ENCODE data around the gene MPZL1. TPM values are rescaled to one million over a fixed set of nuclear protein-coding genes. Genes with fewer than 3 reads are reported as not detected.

MPZL1 gene
- total RNA-seq, 1 experiment from 2014 or later = 52.9 TPM

DNA sequence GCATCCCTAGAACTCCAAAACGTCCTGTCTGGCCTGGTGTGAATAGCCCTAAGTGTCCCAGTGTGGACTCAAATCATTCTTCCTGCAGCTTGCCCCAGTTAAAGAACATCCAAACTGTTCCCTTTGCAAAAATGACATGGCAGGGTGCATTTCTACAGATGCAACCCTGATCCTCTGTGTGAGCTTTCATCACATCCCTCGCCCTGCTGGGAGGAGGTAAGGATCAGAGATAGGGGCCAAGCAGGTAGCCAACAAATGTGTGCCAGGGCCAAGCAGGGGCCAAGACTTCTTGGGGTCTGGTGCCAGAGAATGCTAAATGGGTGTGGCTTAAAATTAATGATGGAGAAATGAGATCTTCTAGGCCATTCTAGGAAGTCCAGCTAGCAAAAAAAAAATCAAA is 27.1 kb upstream of the MPZL1 start:
- BruUV-seq (replicated peaks) = no TSS peak
- H3K9me3 ChIP-seq (ENCODE audit: control insufficient read depth in 1 of 2, insufficient read depth in 1 of 2, low read depth in 1 of 2, low read length in 2 of 2) = no peaks in the 10 kb centered on the region

DNA sequence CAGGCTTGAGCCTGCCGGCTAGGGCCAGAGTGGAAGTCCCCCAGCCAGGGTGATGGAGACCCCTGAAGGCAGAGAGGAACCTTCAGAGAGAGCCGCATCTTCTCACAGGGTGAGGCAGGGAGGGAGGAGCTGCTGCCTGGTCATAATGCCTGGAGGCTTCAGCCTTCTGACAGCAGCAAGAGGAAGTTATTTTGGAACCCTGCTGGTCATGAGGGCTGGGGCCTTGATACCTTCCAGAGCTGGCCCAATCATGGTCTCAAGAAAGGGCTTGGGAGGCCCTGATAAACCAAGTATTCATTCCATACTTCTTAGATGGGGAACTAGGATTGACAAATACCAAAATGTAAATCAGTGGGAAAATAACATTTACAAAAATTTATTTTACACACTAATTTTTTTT is 26.6 kb upstream of the MPZL1 start:
- intact Hi-C loops (cut with micrococcal nuclease) = no loop called here
- RAD21 ChIA-PET (ENCODE audit: low non-redundant PET in 1 of 2, low total read pairs in 2 of 2, uncharacterized antibody in 2 of 2, unreplicated experiment in 2 of 2) = no interaction called here
- CTCF ChIA-PET = no interaction called here
- Histone ChIP-seq H3K79me2 (ENCODE audit: insufficient read depth, low read length) (no peaks in the 10 kb centered on the region), H3K36me3 (ENCODE audit: control insufficient read depth in 1 of 2, insufficient read depth in 2 of 2, low read length in 2 of 2) (no peaks in the 10 kb centered on the region), H3K4me3 (replicated peaks in 1 of 2; ENCODE audit: low read depth in 1 of 2, low read length in 2 of 2) (no peak overlapping the region), H3K27ac (ENCODE audit: low read depth, low read length) (no peak overlapping the region), H3K4me2 (ENCODE audit: low read length) (no peak overlapping the region), H2AFZ (ENCODE audit: low read depth, low read length, poor library complexity, severe bottlenecking) (no peak overlapping the region), H3K27me3 (ENCODE audit: insufficient read depth, low read length) (no peaks in the 10 kb centered on the region), H4K20me1 (ENCODE audit: insufficient read depth) (no peaks in the 10 kb centered on the region), H3K9me3 (ENCODE audit: control insufficient read depth in 1 of 2, insufficient read depth in 1 of 2, low read depth in 1 of 2, low read length in 2 of 2) (no peaks in the 10 kb centered on the region), H3K4me1 (ENCODE audit: control insufficient read depth in 1 of 2, insufficient read depth in 2 of 2, low read length in 2 of 2) (no peaks in the 10 kb centered on the region), H3K9ac (ENCODE audit: low read length) (no peak overlapping the region), H3K9me2 (ENCODE audit: insufficient read depth) (no peaks in the 10 kb centered on the region)
- DNase-seq (ENCODE audit: low read depth, low spot score) (no peak), ATAC-seq (no peak)
- BruUV-seq (replicated peaks) = no TSS peak
- POLR2A ChIA-PET = no interaction called here
- TF ChIP-seq ZFX (IDR thresholded peaks at IDR 0.05) = no peak
- TF ChIP-seq ELF1 (IDR thresholded peaks at IDR 0.05; ENCODE audit: borderline replicate concordance, low read depth) = no peak
- no peak for TF ChIP-seq FOSL1 (IDR thresholded peaks at IDR 0.05; ENCODE audit: low read depth)
- TF ChIP-seq YY1 (IDR thresholded peaks at IDR 0.05; ENCODE audit: extremely low read depth, insufficient replicate concordance, low read depth, low read length) = no peak
- TF ChIP-seq, protein P1, sequence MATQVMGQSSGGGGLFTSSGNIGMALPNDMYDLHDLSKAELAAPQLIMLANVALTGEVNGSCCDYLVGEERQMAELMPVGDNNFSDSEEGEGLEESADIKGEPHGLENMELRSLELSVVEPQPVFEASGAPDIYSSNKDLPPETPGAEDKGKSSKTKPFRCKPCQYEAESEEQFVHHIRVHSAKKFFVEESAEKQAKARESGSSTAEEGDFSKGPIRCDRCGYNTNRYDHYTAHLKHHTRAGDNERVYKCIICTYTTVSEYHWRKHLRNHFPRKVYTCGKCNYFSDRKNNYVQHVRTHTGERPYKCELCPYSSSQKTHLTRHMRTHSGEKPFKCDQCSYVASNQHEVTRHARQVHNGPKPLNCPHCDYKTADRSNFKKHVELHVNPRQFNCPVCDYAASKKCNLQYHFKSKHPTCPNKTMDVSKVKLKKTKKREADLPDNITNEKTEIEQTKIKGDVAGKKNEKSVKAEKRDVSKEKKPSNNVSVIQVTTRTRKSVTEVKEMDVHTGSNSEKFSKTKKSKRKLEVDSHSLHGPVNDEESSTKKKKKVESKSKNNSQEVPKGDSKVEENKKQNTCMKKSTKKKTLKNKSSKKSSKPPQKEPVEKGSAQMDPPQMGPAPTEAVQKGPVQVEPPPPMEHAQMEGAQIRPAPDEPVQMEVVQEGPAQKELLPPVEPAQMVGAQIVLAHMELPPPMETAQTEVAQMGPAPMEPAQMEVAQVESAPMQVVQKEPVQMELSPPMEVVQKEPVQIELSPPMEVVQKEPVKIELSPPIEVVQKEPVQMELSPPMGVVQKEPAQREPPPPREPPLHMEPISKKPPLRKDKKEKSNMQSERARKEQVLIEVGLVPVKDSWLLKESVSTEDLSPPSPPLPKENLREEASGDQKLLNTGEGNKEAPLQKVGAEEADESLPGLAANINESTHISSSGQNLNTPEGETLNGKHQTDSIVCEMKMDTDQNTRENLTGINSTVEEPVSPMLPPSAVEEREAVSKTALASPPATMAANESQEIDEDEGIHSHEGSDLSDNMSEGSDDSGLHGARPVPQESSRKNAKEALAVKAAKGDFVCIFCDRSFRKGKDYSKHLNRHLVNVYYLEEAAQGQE (IDR thresholded peaks at IDR 0.05; ENCODE audit: low read depth) = no peak
- no peak for TF ChIP-seq CBX3 (IDR thresholded peaks at IDR 0.05; ENCODE audit: low read depth)
- TF ChIP-seq SIN3A (IDR thresholded peaks at IDR 0.05; ENCODE audit: low read depth) = no peak
- no peak for TF ChIP-seq SRF (IDR thresholded peaks at IDR 0.05; ENCODE audit: low read depth)
- TF ChIP-seq, protein P2, sequence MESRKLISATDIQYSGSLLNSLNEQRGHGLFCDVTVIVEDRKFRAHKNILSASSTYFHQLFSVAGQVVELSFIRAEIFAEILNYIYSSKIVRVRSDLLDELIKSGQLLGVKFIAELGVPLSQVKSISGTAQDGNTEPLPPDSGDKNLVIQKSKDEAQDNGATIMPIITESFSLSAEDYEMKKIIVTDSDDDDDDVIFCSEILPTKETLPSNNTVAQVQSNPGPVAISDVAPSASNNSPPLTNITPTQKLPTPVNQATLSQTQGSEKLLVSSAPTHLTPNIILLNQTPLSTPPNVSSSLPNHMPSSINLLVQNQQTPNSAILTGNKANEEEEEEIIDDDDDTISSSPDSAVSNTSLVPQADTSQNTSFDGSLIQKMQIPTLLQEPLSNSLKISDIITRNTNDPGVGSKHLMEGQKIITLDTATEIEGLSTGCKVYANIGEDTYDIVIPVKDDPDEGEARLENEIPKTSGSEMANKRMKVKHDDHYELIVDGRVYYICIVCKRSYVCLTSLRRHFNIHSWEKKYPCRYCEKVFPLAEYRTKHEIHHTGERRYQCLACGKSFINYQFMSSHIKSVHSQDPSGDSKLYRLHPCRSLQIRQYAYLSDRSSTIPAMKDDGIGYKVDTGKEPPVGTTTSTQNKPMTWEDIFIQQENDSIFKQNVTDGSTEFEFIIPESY (IDR thresholded peaks at IDR 0.05; ENCODE audit: extremely low read depth, insufficient replicate concordance, low read length) = no peak

More for the DNA sequence above, 27.1 kb upstream of the MPZL1 start:
- H3K9ac ChIP-seq (ENCODE audit: low read length) = no peak overlapping the region
- no peak overlapping the region for H2AFZ ChIP-seq (ENCODE audit: low read depth, low read length, poor library complexity, severe bottlenecking)
- H3K79me2 ChIP-seq (ENCODE audit: insufficient read depth, low read length) = no peaks in the 10 kb centered on the region
- no peaks in the 10 kb centered on the region for H3K27me3 ChIP-seq (ENCODE audit: insufficient read depth, low read length)
- CTCF ChIA-PET = no interaction called here
- no peaks in the 10 kb centered on the region for H3K9me2 ChIP-seq (ENCODE audit: insufficient read depth)
- H3K4me3 ChIP-seq (replicated peaks in 1 of 2; ENCODE audit: low read depth in 1 of 2, low read length in 2 of 2) = no peak overlapping the region
- no peak overlapping the region for H3K4me2 ChIP-seq (ENCODE audit: low read length)
- ATAC-seq (no peak), DNase-seq (ENCODE audit: low read depth, low spot score) (no peak)
- intact Hi-C loops (cut with micrococcal nuclease) = no loop called here
- TF ChIP-seq EZH2 (IDR thresholded peaks at IDR 0.05) = no peak
- no peak for TF ChIP-seq SRF (IDR thresholded peaks at IDR 0.05; ENCODE audit: low read depth)
- TF ChIP-seq, protein P3, sequence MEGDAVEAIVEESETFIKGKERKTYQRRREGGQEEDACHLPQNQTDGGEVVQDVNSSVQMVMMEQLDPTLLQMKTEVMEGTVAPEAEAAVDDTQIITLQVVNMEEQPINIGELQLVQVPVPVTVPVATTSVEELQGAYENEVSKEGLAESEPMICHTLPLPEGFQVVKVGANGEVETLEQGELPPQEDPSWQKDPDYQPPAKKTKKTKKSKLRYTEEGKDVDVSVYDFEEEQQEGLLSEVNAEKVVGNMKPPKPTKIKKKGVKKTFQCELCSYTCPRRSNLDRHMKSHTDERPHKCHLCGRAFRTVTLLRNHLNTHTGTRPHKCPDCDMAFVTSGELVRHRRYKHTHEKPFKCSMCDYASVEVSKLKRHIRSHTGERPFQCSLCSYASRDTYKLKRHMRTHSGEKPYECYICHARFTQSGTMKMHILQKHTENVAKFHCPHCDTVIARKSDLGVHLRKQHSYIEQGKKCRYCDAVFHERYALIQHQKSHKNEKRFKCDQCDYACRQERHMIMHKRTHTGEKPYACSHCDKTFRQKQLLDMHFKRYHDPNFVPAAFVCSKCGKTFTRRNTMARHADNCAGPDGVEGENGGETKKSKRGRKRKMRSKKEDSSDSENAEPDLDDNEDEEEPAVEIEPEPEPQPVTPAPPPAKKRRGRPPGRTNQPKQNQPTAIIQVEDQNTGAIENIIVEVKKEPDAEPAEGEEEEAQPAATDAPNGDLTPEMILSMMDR (IDR thresholded peaks at IDR 0.05 in 2 of 3, conservative IDR thresholded peaks at IDR 0.05 in 1 of 3; ENCODE audit: borderline replicate concordance in 1 of 3, insufficient read depth in 1 of 3, low read depth in 2 of 3, low read length in 2 of 3) = no peak
- TF ChIP-seq ELF1 (IDR thresholded peaks at IDR 0.05; ENCODE audit: borderline replicate concordance, low read depth) = no peak
- no peaks in the 10 kb centered on the region for H3K4me1 ChIP-seq (ENCODE audit: control insufficient read depth in 1 of 2, insufficient read depth in 2 of 2, low read length in 2 of 2)
- H4K20me1 ChIP-seq (ENCODE audit: insufficient read depth) = no peaks in the 10 kb centered on the region
- RAD21 ChIA-PET (ENCODE audit: low non-redundant PET in 1 of 2, low total read pairs in 2 of 2, uncharacterized antibody in 2 of 2, unreplicated experiment in 2 of 2) = no interaction called here
- POLR2A ChIA-PET = no interaction called here
- no peaks in the 10 kb centered on the region for H3K36me3 ChIP-seq (ENCODE audit: control insufficient read depth in 1 of 2, insufficient read depth in 2 of 2, low read length in 2 of 2)
- no peak overlapping the region for H3K27ac ChIP-seq (ENCODE audit: low read depth, low read length)
